SU-DHL-6 (cell line): ENCODE measurements around the gene SLC25A38.

Experiments
- H2AFZ ChIP-seq: fragments of 200-600 bp; sonication (generic); 2 replicates; pipeline ENCODE4 v1.6.1; 2014; ENCODE audit warnings: low read depth, mild to moderate bottlenecking, moderate library complexity, mixed read lengths, antibody characterized with exemption, low read length; ENCODE audit not compliant: severe bottlenecking
- H3F3A ChIP-seq: fragments of 200-600 bp; shearing (Covaris generic); 2 replicates; pipeline ENCODE4 v1.6.0; 2016; ENCODE audit warnings: antibody characterized with exemption, mild to moderate bottlenecking; ENCODE audit not compliant: insufficient read depth
- H3K27ac ChIP-seq: fragments of 200-600 bp; sonication (generic); 2 replicates; pipeline ENCODE4 v1.5.1; 2016; ENCODE audit warnings: low read depth, mild to moderate bottlenecking, low read length, moderate library complexity, mixed read lengths
- H3K27me3 ChIP-seq: fragments of 200-600 bp; sonication (generic), shearing (Covaris generic); 2 replicates; pipeline ENCODE4 v1.6.0; 2014; ENCODE audit warnings: mild to moderate bottlenecking, low read length
- H3K36me3 ChIP-seq: fragments of 200-600 bp; sonication (generic); 2 replicates; pipeline ENCODE4 v1.6.1; 2014; ENCODE audit warnings: mild to moderate bottlenecking, low read length, mixed read lengths
- H3K4me2 ChIP-seq: fragments of 300-600, 200-600 bp; shearing (Covaris generic), sonication (generic); 2 replicates; pipeline ENCODE4 v1.6.0; 2014; ENCODE audit warnings: low read length, low read depth, mild to moderate bottlenecking; ENCODE audit not compliant: poor library complexity, severe bottlenecking
- H3K4me3 ChIP-seq: fragments of 200-600 bp; sonication (generic); 2 replicates; pipeline ENCODE4 v1.5.1; 2014; ENCODE audit warnings: antibody characterized with exemption, low read length, mild to moderate bottlenecking, mixed read lengths; ENCODE audit not compliant: insufficient read depth, poor library complexity, severe bottlenecking
- H3K79me2 ChIP-seq: fragments of 200-600 bp; sonication (generic); 2 replicates; pipeline ENCODE4 v1.6.1; 2014; ENCODE audit warnings: mild to moderate bottlenecking, low read length, moderate library complexity; ENCODE audit not compliant: insufficient read depth
- H3K9ac ChIP-seq: fragments of 200-600 bp; sonication (generic); 2 replicates; pipeline ENCODE4 v1.7.0; 2014; ENCODE audit warnings: mild to moderate bottlenecking, low read length
- H3K9me2 ChIP-seq: fragments of 200-600 bp; sonication (generic); replicated peaks from 2 replicates; pipeline ENCODE4 v1.6.1; 2014; ENCODE audit warnings: low read length; ENCODE audit not compliant: insufficient read depth
- H3K9me3 ChIP-seq: fragments of 200-600 bp; sonication (generic); 2 replicates; pipeline ENCODE4 v1.6.1; 2014; ENCODE audit warnings: low read length, mixed read lengths; ENCODE audit not compliant: insufficient read depth
- H4K20me1 ChIP-seq: fragments of 200-600 bp; sonication (generic); 2 replicates; pipeline ENCODE4 v1.6.1; 2014; ENCODE audit warnings: low read depth, mild to moderate bottlenecking, antibody characterized with exemption, low read length, moderate library complexity, mixed read lengths
- EZH2phosphoT487 ChIP-seq: fragments of 200-600 bp; sonication (generic), shearing (Covaris generic); conservative IDR thresholded peaks from 2 replicates; pipeline ENCODE4 v1.6.1; 2018; ENCODE audit warnings: mild to moderate bottlenecking, antibody characterized with exemption, low read length, moderate library complexity, mixed read lengths
- TF ChIP-seq, protein P1 (sequence below): fragments of 200-600 bp; sonication (generic); IDR thresholded peaks from one replicate; pipeline ENCODE4 v1.5.1; 2017; ENCODE audit warnings: antibody characterized with exemption, mild to moderate bottlenecking, low read length, moderate library complexity; ENCODE audit not compliant: insufficient read depth, poor library complexity, severe bottlenecking

The SLC25A38 gene

DNA sequence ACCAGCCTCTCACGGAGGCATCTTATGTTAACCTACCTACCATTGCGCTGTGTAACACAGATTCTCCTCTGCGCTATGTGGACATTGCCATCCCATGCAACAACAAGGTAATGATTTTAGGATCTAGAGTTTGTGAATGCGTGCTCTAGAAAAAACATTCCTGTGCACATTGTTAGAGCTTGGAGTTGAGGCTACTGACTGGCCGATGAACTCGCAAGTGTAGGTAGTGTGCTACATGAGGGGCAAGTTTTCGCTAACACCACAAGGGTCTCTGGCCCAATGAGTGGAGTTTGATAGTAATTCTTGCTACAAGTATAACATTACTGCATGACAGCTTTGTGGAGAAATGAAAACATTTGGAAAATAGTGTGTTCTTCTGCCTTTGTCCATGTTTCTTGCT lies 27.7 kb downstream of the SLC25A38 start:
- peaks cover 90% of the 10 kb centered on the region for H3F3A ChIP-seq
- H3K36me3 ChIP-seq: peaks cover 55% of the 10 kb centered on the region
- H4K20me1 ChIP-seq: peaks cover 35% of the 10 kb centered on the region
- no peaks in the 10 kb centered on the region for H3K27me3 ChIP-seq
- H3K9me3 ChIP-seq: no peaks in the 10 kb centered on the region
- no peak overlapping the region for H3K9ac ChIP-seq
- H3K9me2 ChIP-seq: no peaks in the 10 kb centered on the region
- no peak overlapping the region for H3K4me3 ChIP-seq
- no peak overlapping the region for H3K27ac ChIP-seq
- H3K79me2 ChIP-seq: peaks cover 38% of the 10 kb centered on the region
- H3K4me2 ChIP-seq: no peak overlapping the region
- TF ChIP-seq EZH2phosphoT487: no peak
- TF ChIP-seq, protein P1, sequence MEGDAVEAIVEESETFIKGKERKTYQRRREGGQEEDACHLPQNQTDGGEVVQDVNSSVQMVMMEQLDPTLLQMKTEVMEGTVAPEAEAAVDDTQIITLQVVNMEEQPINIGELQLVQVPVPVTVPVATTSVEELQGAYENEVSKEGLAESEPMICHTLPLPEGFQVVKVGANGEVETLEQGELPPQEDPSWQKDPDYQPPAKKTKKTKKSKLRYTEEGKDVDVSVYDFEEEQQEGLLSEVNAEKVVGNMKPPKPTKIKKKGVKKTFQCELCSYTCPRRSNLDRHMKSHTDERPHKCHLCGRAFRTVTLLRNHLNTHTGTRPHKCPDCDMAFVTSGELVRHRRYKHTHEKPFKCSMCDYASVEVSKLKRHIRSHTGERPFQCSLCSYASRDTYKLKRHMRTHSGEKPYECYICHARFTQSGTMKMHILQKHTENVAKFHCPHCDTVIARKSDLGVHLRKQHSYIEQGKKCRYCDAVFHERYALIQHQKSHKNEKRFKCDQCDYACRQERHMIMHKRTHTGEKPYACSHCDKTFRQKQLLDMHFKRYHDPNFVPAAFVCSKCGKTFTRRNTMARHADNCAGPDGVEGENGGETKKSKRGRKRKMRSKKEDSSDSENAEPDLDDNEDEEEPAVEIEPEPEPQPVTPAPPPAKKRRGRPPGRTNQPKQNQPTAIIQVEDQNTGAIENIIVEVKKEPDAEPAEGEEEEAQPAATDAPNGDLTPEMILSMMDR: no peak
- H2AFZ ChIP-seq: no peak overlapping the region

DNA sequence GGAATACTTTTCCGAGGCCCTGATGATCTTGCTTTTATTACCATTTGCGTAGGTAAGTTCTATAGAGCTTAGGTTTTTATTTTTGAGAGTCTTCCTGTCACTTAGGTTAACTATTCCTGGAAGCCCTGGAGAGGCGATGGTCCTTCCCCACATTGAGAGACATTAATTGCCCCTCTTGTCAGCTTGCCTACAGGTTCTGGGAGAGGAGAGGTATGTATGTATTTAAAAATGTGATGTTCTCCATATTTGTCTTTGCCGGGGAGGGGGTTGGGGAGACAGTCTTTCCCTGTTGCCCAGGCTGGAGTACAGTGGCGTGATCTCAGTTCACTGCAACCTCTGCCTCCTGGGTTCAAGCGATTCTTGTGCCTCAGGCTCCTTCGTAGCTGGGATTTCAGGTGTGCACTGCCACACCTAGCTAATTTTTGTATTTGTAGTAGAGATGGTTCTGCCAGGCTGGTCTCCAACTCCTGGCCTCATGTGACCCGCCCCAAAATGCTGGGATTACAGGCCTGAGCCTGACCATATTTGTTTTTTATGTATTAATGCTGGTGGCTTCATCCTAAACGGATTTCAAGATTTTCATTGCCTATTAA lies 29.6 kb downstream of the SLC25A38 start:
- H3K27ac ChIP-seq: no peak overlapping the region
- TF ChIP-seq, protein P1: no peak
- no peak for TF ChIP-seq EZH2phosphoT487

DNA sequence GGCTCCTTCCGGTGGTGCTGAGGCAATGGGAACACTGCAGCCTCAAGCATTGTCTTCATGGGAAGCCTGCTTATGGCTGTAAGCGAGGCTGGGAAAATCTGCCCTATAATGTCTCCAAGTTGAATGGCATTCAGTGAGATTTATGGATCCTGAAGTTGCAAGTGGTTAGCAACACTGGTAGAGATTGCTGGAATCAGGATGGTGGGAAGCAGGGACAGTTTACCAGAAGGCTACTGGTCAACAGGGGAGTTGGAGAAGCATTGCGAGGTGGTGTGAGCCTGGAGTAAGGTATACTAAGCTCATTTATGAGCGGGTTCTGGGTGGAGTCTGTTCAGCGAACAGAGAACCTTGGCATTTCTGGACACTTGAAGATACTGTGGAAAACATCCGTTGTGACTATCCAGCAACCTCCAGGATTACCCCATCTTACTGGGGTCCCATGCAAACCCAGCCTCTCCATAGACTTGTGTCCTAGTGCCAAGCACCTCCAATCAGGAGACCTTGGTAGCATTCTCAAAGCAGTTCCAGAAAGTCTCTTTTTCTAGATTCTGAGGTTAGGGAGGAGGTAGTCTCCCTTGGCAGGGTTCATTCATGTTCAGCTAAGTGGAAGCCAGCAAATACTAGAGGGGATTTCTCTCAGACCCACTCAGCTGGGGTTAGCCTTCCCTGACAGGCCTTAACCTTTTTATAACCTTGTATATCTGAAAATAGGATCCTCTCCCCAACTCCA lies 30.7 kb downstream of the SLC25A38 start:
- Histone ChIP-seq H3K79me2 (peaks cover 15% of the 10 kb centered on the region), H3K9ac (no peak overlapping the region), H3K27ac (no peak overlapping the region), H3K27me3 (no peaks in the 10 kb centered on the region), H3F3A (peaks cover 78% of the 10 kb centered on the region), H3K9me2 (no peaks in the 10 kb centered on the region), H3K4me2 (no peak overlapping the region), H3K4me3 (no peak overlapping the region), H4K20me1 (peaks cover 24% of the 10 kb centered on the region), H2AFZ (no peak overlapping the region), H3K9me3 (no peaks in the 10 kb centered on the region), H3K36me3 (peaks cover 37% of the 10 kb centered on the region)
- no peak for TF ChIP-seq EZH2phosphoT487
- TF ChIP-seq, protein P1: no peak

More for the DNA sequence above, 29.6 kb downstream of the SLC25A38 start:
- peaks cover 26% of the 10 kb centered on the region for H3K79me2 ChIP-seq
- no peak overlapping the region for H3K4me3 ChIP-seq
- H3F3A ChIP-seq: peaks cover 88% of the 10 kb centered on the region
- no peak overlapping the region for H3K9ac ChIP-seq
- no peak overlapping the region for H3K4me2 ChIP-seq
- no peaks in the 10 kb centered on the region for H3K27me3 ChIP-seq
- H3K36me3 ChIP-seq: peaks cover 48% of the 10 kb centered on the region
- H3K9me3 ChIP-seq: no peaks in the 10 kb centered on the region
- no peaks in the 10 kb centered on the region for H3K9me2 ChIP-seq
- no peak overlapping the region for H2AFZ ChIP-seq
- peaks cover 34% of the 10 kb centered on the region for H4K20me1 ChIP-seq
